ENCODE measurements around the gene QRICH2. TPM values are rescaled to one million over a fixed set of nuclear protein-coding genes. Genes with fewer than 3 reads are reported as not detected.

Gene QRICH2
- total and polyA plus RNA-seq, 9 of the 15 experiments (the other 6 are each of a cell fraction or from before 2014, with no cell fraction given): 0.03 to 1.6 (median 0.81) TPM

- TF ChIP-seq SETDB1 (IDR thresholded peaks at IDR 0.05; ENCODE audit: low read length) (no peak), ZNF280B (CRISPR knock-in tag; IDR thresholded peaks at IDR 0.05) (no peak), ZFP1 (CRISPR knock-in tag; IDR thresholded peaks at IDR 0.05) (no peak), MLLT1 (IDR thresholded peaks at IDR 0.05) (0 out of 4 replicates have a peak, but pooled peaks of 1 of the 2 experiments have one; percentile 60), ZMIZ1 (IDR thresholded peaks at IDR 0.05; ENCODE audit: low read depth in 2 of 2, low read length in 2 of 2) (no peak), NR3C1 (CRISPR knock-in tag; IDR thresholded peaks at IDR 0.05) (no peak), ZNF445 (CRISPR knock-in tag; IDR thresholded peaks at IDR 0.05; ENCODE audit: low read depth) (no peak), U2AF2 (optimal IDR thresholded peaks at IDR 0.05; ENCODE audit: low read depth, low read length) (no peak), MYC (IDR thresholded peaks at IDR 0.05; ENCODE audit: low read depth, low read length) (no peak), MYC (CRISPR knock-in tag; IDR thresholded peaks at IDR 0.05; ENCODE audit: borderline replicate concordance, low read depth) (no peak), CREB3L1 (IDR thresholded peaks at IDR 0.05; ENCODE audit: borderline replicate concordance, low read depth) (no peak), ZNF431 (CRISPR knock-in tag; IDR thresholded peaks at IDR 0.05) (no peak), HDAC3 (IDR thresholded peaks at IDR 0.05; ENCODE audit: borderline replicate concordance, partially characterized antibody) (no peak), RAD51 (IDR thresholded peaks at IDR 0.05; ENCODE audit: borderline replicate concordance, low read depth) (no peak), HDAC8 (tag; IDR thresholded peaks at IDR 0.05) (no peak), ZSCAN29 (IDR thresholded peaks at IDR 0.05) (no peak), ZNF583 (CRISPR knock-in tag; IDR thresholded peaks at IDR 0.05) (no peak), MAFF (IDR thresholded peaks at IDR 0.05; ENCODE audit: low read length) (peak; percentile 90), MTF1 (CRISPR knock-in tag; IDR thresholded peaks at IDR 0.05; ENCODE audit: borderline replicate concordance) (no peak), ZNF134 (CRISPR knock-in tag; conservative IDR thresholded peaks at IDR 0.05) (no peak)
Measured at GRCh38 chr17:76354747-76355310, 46.8 kb upstream of the QRICH2 start (continued).

Data from K562 (cell line).